MG63 (cell line): ENCODE results near the gene DLX4. TPM values are rescaled to one million over a fixed set of nuclear protein-coding genes. Genes with fewer than 3 reads are reported as not detected.
A peak's percentile ranks its signal among the peaks of the same experiment; 100 is the strongest.

Experiments used
- DNase-seq: peaks from one replicate; pipeline ENCODE4 v3.0.0-alpha.2; 2020
- H3K27me3 ChIP-seq: fragments of 250-450 bp; sonication (Bioruptor Pico); 2 replicates; pipeline ENCODE4 v1.5.1; 2020; ENCODE audit warnings: mild to moderate bottlenecking, moderate library complexity
- H3K36me3 ChIP-seq: fragments of 250-450 bp; sonication (Bioruptor Pico); 2 replicates; pipeline ENCODE4 v1.5.1; 2020; ENCODE audit warnings: mild to moderate bottlenecking, moderate library complexity
- H3K4me3 ChIP-seq: fragments of 250-450 bp; sonication (Bioruptor Pico); 2 replicates; pipeline ENCODE4 v1.5.1; 2020; ENCODE audit warnings: mild to moderate bottlenecking, moderate library complexity
- H3K9me3 ChIP-seq: fragments of 250-450 bp; sonication (Bioruptor Pico); 2 replicates; pipeline ENCODE4 v1.5.1; 2020; ENCODE audit warnings: mild to moderate bottlenecking, moderate library complexity
- total RNA-seq: library from RNA; depleted of rRNA; stranded (reverse); fragments of >200 nt; shearing (Covaris generic); gene quantifications from 2 replicates; pipeline ENCODE4 v1.2.3, GENCODE V29; 2014; ENCODE audit warnings: low replicate concordance

The DLX4 gene
- total RNA-seq, 1 experiment from 2014 or later: 6.1 TPM

GRCh38 chr17:49941427-49941826, 27.6 kb upstream of the DLX4 start:
- no peak overlapping the region for H3K4me3 ChIP-seq
- no peaks in the 10 kb centered on the region for H3K27me3 ChIP-seq
- H3K9me3 ChIP-seq: no peaks in the 10 kb centered on the region
- no peaks in the 10 kb centered on the region for H3K36me3 ChIP-seq
- DNase-seq: no peak

GRCh38 chr17:49942947-49943346, 26.0 kb upstream of the DLX4 start:
- Histone ChIP-seq H3K4me3 (no peak overlapping the region), H3K27me3 (no peaks in the 10 kb centered on the region), H3K9me3 (no peaks in the 10 kb centered on the region)

GRCh38 chr17:49944273-49944870, 24.6 kb upstream of the DLX4 start:
- no peak for DNase-seq
- Histone ChIP-seq H3K4me3 (no peak overlapping the region), H3K9me3 (no peaks in the 10 kb centered on the region), H3K27me3 (no peaks in the 10 kb centered on the region), H3K36me3 (no peaks in the 10 kb centered on the region)

More at GRCh38 chr17:49942947-49943346, 26.0 kb upstream of the DLX4 start:
- H3K36me3 ChIP-seq: no peaks in the 10 kb centered on the region
- no peak for DNase-seq

- Histone ChIP-seq H3K9me3 (no peaks in the 10 kb centered on the region), H3K27me3 (no peaks in the 10 kb centered on the region), H3K36me3 (no peaks in the 10 kb centered on the region), H3K4me3 (no peak overlapping the region)
- DNase-seq: no peak
These were observed 22.8 kb upstream of the DLX4 start for GRCh38 chr17:49946208-49946607.

GRCh38 chr17:49946964-49947584, 21.9 kb upstream of the DLX4 start:
- H3K27me3 ChIP-seq: no peaks in the 10 kb centered on the region
- no peak for DNase-seq
- no peak overlapping the region for H3K4me3 ChIP-seq
- H3K36me3 ChIP-seq: no peaks in the 10 kb centered on the region
- H3K9me3 ChIP-seq: no peaks in the 10 kb centered on the region

- Histone ChIP-seq H3K4me3 (no peak overlapping the region), H3K27me3 (no peaks in the 10 kb centered on the region), H3K9me3 (no peaks in the 10 kb centered on the region), H3K36me3 (no peaks in the 10 kb centered on the region)
- no peak for DNase-seq
These were observed 19.4 kb upstream of the DLX4 start for GRCh38 chr17:49949634-49950033.

GRCh38 chr17:49951362-49952082, 17.5 kb upstream of the DLX4 start:
- Histone ChIP-seq H3K9me3 (no peaks in the 10 kb centered on the region), H3K36me3 (no peaks in the 10 kb centered on the region), H3K27me3 (no peaks in the 10 kb centered on the region), H3K4me3 (no peak overlapping the region)
- peak; percentile 78 for DNase-seq

GRCh38 chr17:49952209-49952911, 16.6 kb upstream of the DLX4 start:
- Histone ChIP-seq H3K4me3 (no peak overlapping the region), H3K36me3 (no peaks in the 10 kb centered on the region), H3K27me3 (no peaks in the 10 kb centered on the region), H3K9me3 (no peaks in the 10 kb centered on the region)
- peak; percentile 81 for DNase-seq

GRCh38 chr17:49952912-49953497, 16.0 kb upstream of the DLX4 start:
- Histone ChIP-seq H3K4me3 (no peak overlapping the region), H3K36me3 (no peaks in the 10 kb centered on the region), H3K9me3 (no peaks in the 10 kb centered on the region), H3K27me3 (no peaks in the 10 kb centered on the region)
- DNase-seq: peak; percentile 78

GRCh38 chr17:49955157-49955556, 13.8 kb upstream of the DLX4 start:
- Histone ChIP-seq H3K36me3 (no peaks in the 10 kb centered on the region), H3K9me3 (no peaks in the 10 kb centered on the region), H3K27me3 (no peaks in the 10 kb centered on the region), H3K4me3 (no peak overlapping the region)
- peak; percentile 87 for DNase-seq

- Histone ChIP-seq H3K9me3 (no peaks in the 10 kb centered on the region), H3K36me3 (no peaks in the 10 kb centered on the region), H3K27me3 (no peaks in the 10 kb centered on the region), H3K4me3 (no peak overlapping the region)
- DNase-seq: no peak
These were observed 12.2 kb upstream of the DLX4 start for GRCh38 chr17:49956780-49957179.

GRCh38 chr17:49957350-49957749, 11.6 kb upstream of the DLX4 start:
- DNase-seq: no peak
- Histone ChIP-seq H3K27me3 (no peaks in the 10 kb centered on the region), H3K36me3 (no peaks in the 10 kb centered on the region)

GRCh38 chr17:49958723-49959122, 10.3 kb upstream of the DLX4 start:
- Histone ChIP-seq H3K9me3 (no peaks in the 10 kb centered on the region), H3K4me3 (no peak overlapping the region), H3K27me3 (no peaks in the 10 kb centered on the region), H3K36me3 (no peaks in the 10 kb centered on the region)
- no peak for DNase-seq

More at GRCh38 chr17:49957350-49957749, 11.6 kb upstream of the DLX4 start:
- H3K4me3 ChIP-seq: no peak overlapping the region
- no peaks in the 10 kb centered on the region for H3K9me3 ChIP-seq

- no peaks in the 10 kb centered on the region for H3K36me3 ChIP-seq
- no peaks in the 10 kb centered on the region for H3K9me3 ChIP-seq
- H3K27me3 ChIP-seq: no peaks in the 10 kb centered on the region
- H3K4me3 ChIP-seq: no peak overlapping the region
- DNase-seq: peak; percentile 75
These were observed 9.6 kb upstream of the DLX4 start for GRCh38 chr17:49959183-49959935.

- no peaks in the 10 kb centered on the region for H3K9me3 ChIP-seq
- H3K36me3 ChIP-seq: no peaks in the 10 kb centered on the region
- H3K27me3 ChIP-seq: no peaks in the 10 kb centered on the region
- DNase-seq: no peak
- no peak overlapping the region for H3K4me3 ChIP-seq
These were observed 6.2 kb upstream of the DLX4 start for GRCh38 chr17:49962599-49963308.

- Histone ChIP-seq H3K36me3 (no peaks in the 10 kb centered on the region), H3K27me3 (no peaks in the 10 kb centered on the region), H3K4me3 (no peak overlapping the region), H3K9me3 (no peaks in the 10 kb centered on the region)
- no peak for DNase-seq
These were observed 5.7 kb upstream of the DLX4 start for GRCh38 chr17:49963309-49963625.
